Activated CD4-positive, alpha-beta T cell treated with anti-CD3 and anti-CD28 coated beads, Interleukin-2, amount 50 U/mL, for 24 hours (primary cell): ENCODE results near the gene IRAK1.

Experiments used
- DNase-seq, 2 donors: peaks; one replicate each; pipeline ENCODE4 v3.0.0-alpha.2; 2020; ENCODE audit warnings: low read depth in 1 of 2, low spot score in 1 of 2

The IRAK1 gene

DNA sequence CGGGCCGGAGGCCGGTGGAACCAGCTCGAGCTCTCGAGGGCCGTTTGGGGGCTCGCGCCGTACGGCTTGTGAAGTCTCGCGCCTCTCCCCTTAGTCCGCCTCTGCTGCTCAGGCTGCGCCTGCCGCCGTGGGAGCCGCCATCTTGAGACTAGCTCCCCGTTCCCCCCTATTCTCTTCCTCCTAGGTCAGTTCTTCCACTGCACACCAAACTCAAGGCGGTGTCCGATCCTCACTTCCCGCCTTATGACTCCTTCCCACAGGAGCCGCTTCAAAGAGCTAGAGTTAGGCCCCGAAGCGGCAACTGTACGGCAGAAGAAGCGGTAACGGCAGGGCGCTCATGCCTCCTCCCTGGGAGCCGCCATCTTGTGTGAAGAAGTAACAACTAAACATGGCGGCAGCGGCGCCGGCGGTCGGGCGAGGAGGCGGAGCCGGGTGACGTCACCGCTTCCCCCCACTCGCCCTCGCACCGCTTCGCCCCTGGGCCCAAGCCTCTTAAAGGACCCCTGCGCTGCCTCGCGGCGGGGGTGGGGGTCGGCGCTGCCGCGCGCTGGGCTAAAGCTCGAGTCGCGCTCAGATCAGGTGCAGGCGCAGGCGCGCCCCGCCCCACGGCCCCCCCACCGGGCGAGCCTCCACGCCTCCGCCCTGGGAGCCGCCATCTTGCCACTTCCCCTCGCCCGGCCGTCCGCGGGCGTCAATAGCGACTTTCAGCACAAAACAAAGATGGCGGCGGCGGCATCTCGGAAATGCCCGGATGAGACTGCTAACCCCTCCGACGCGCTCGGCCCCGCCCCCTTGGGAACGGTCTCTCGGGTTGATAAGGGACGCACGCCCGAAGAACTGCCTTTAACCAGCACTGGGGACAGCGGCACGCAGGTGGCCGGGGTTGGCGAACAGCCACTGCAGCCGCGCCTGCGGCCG is 48.0 kb downstream of the IRAK1 start, which contains the start of gene HCFC1:
HCFC1 (minus strand) TSS at position 369 of the 918 bp plus-strand sequence. CDS start 978 bp downstream, outside the sequence.
- peak; percentile 77 to 83 for DNase-seq

DNA sequence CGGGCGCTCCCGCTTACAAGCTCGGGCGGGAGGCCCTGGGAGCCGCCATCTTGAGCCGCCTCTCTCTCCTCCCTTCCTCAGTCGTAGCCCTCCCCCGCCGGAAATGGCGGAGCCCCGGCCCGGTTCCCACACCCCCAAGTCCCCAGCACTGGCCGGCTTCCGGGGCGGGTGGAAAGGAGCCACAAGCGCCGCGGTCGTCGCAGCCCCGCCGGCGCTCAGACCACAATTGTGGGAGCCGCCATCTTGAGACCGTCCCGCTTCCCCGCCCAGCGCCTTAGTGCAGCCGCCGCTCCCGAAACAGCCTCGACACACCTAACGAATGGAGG is 48.6 kb downstream of the IRAK1 start:
- peak; percentile 53 to 77 for DNase-seq

DNA sequence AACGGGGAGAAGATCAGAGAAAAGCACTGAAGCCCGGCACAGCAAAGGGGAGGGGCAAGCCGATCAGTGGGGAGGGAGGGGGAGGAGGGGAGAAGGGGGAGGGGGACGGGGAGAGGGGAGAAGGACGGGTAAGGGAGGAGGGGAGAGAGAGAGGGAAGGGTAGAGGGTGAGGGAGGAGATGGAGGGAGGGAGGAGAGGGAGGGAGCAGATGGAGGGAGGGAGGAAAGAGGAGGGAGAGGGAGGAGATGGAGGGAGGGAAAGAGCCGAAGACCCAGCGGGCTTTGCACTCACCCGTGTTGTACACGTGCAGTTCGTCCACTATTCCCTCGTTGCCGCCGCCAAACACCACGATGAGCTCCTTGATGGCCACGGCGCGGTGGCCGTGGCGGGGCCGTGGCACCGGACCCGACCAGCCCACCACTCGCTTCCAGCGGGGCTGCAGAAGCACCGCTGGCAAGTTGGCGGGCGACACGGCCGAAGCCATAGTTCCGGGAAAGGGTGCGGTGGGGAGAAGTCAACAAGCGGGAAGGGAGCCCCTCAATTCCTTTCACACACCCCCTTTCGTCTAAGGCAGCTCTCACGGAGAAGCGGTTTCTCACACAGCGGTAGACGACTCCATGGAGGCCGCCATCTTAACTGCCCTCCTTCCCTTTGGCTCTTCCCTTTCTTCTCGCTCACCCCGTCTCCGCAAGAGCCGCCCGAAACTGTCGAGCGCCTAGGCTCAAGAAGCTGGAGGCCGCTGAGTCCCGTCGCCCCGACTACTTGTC is 49.2 kb downstream of the IRAK1 start:
- DNase-seq, result no peak

DNA sequence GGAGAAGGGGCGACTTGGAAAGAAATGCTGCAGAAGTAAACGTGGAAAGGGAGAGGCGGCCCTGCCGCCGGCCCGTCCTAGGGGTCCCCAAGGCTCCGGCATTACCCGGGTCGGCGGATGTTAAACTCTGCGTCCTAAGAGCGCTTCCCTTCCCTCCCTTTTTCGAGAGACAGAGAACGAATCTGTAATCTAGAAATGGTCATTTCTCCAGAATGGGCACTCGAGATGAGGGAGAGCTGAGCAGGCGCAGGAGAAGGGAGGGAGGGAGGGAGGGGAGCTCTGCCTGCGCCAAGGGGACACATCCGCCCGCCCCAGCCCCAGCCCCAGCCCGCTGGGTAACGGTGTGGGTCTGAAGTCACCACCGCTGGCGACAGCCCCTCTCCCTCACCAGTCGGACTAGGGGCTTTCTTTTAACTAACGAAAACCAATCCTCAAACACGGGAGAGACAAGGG is 49.8 kb downstream of the IRAK1 start:
- no peak for DNase-seq

DNA sequence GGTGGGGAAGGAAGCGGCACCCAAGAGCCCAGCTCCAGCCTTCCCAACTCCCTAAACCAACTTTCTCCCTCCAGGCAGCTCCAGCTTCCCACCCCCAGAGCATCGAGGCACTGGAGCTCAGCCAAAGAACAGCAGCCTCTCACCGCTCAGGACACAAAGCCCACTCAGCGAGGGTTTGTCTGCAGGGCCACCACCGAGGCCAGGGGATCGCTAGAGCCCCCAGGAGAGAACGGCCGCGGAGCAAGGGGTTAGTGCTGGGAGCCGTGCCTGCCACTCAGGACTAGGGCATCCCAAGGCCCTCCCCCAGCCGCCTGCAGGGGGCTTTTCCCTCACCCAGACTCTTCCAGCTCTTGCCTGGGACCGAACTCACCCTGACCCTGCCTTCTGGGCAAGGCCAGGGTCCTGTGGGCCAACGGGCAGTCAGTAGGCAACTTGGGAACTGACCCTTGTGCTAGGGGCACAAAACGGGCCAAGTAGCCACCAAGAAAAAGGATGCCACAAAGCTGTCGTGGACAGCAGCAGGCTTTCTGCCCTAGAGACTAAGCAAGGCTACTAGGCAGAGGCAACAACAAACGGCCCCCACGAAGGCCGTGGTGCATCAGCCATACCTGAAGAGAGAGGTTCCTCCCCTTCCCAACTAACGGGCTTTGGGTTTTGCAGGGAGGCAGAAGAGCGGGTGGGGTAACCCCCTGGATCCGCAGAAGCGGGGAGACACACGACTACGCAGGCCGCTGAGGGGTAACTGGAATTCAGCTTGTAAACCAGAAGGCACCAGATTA is 50.4 kb downstream of the IRAK1 start:
- no peak for DNase-seq

DNA sequence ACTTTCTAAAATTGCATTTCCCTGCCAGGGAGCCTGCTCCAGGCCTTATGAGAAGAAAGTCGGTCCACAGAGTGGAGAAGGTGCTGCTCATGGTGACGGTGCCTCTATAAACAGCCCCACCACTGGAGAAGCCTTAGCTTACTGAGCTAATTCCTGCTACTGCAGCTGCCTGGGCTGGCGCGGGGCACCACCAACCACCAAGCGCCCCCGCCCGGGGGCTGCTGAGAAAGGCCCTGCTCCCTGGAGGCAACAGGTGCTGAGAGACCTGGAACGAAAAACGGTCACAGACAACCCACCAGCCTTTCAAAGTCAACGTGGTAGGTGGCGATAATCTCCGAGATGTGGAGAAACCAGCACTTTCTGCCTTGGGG is 51.0 kb downstream of the IRAK1 start:
- DNase-seq, result no peak

DNA sequence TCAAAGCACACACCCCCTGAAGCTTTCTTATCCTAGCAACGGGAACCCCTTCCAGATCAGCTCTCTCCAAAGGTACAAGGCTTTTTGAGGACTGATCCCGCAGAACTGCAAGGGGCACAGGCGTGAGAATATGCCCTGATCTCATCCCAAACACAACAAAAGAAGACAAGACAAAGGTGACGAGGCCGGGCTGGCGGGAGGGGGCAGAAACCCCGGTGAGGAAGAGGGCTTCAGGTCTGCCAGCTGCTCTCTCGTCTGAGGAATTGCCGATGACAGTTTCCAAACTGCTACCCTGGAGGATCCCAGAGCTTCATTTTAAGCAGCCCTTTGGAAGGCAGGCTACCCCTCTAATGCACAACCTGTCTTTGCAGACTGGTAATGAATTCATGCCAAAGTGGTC is 51.4 kb downstream of the IRAK1 start:
- DNase-seq, result no peak

DNA sequence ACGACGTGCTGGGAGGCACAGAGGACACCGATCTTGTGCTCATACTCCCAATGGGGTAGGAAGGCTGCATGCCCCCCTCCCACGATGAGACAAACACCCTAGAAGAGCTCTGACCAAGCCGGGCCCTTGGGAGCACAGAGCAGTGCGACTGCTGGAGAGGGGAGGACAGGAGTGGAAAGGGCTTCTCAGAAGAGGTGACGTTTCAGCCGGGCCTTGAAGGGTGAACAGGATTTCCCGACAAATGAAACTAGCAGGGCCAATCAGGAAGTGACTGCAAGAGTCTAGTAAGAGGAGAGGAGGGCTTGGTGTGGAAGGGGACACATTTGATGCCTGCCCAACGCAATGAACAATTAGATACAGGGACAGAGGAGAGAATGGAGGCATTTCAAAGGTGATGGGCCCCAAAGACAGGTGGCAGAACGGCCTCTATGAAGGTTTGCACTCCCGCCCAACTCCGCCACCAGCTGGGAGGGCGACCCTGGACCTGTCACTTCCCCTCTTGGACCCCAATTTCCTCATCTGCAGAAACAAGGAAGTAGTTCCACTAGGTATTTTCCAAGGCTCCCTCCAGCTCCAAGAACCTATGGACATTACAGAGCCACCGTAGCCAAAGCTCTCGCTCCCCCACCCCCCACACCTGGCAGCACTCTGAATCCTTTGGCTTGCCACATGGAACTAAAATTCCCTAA is 52.0 kb downstream of the IRAK1 start:
- no peak for DNase-seq

DNA sequence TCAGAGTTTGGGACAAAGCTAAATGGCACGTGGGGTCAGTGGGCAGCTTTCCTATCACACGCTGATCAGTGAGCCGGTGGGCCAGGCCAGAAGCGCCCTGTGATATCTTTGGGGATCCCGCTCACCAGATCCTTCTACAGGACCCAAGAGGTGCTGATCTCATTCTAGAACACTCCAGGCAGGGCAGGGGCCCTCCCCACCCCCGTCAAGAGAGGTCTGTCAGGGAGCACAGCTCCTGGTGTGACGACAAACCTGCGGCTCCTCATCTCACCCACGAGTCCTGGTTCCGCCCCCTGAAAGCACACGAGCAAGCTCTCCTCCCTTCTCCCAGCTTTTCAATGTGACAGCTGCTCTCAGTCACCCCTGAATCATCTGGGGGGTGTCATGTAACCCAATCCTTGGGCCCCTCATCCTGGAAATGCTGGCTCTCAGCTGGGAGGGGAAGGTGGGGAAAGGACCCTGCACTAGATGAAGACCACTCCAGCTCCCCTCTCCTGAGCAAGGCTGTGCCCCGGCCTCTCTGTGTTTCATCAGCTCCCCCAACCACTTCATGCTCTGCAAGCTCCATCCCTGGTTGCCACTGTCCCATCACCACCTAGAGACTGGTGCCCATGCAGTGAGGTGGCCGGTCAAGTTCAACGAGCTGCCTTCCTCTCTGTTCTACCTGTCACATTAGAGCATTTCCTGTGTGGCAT is 52.7 kb downstream of the IRAK1 start:
- DNase-seq, result no peak

DNA sequence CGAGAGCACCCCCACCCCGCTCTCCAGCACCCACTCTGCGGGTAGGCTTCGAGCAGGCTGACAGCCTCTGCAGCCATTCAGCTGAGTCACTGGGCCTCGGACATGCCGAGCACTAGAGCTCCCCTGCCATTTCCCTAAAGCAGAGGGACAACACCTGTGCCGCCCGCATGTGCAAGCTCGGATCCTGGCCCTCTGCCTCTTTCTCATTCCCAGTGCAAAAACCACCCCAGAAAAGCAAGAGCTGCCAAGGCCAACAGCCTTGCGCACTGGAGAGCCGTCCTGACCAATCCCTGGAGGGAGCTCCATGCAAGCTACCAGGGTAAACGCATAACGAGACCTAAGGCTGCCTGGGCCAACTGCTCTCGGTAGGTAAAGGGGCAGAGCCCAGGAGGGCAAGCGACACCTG is 53.4 kb downstream of the IRAK1 start:
- no peak for DNase-seq

DNA sequence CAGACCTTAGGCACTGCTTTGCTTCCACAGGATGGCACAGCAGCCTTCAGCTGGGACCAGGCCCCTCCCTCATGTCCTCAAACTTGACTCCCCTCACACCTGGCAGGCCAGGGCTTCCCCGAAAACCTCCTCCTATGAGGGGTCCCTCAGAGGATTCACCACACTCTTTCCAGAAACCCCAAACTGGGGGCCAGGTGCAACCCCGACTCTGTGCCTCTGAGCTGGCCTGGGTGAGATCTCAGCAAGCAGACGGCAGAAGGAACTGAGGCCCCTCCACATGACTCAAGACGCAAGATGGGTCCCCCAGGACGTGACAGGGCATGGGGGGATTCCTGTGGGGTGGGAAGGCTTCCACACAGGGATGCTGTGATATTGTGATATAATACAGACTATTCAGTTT is 54.3 kb downstream of the IRAK1 start:
- DNase-seq, result no peak

DNA sequence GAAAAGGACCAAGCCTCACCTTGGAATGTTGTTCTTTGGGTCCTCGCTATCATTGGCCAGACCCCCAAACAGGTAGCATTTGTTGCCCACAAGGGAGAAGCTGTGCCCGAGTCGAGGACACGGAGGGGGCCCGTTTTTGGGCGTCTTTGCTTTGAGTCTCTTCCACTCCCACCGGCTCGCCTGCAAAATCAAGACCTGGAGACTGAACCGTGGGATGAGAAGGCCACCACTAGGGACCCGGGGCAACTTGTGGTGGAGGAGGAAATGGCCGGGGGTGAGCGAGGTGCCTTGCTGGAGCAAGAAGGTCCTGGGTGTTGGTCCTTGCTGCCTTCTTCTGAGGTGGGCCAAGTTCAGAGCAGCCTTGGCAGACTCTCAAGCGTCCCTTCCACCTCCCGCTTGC is 55.6 kb downstream of the IRAK1 start:
- no peak for DNase-seq

DNA sequence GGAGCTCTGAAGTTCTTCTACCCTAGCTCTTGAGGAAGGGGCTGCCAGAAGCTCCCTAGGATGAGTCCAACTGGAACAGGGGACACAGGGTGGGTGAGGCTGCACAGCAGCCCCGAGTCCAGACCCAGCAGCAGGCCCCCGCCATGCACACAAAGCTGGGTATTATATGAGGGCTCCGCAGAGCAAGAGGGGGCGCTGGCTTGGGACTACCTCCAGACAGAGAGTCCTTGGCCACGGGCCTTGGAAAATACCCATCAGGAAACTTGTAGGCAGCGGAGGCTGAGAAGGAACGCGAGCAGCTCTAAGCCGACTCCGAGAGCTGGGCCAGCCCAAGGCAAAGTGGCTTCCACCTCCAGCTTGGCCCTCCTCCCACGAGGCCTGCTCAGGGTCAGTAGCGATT is 56.2 kb downstream of the IRAK1 start:
- no peak for DNase-seq

DNA sequence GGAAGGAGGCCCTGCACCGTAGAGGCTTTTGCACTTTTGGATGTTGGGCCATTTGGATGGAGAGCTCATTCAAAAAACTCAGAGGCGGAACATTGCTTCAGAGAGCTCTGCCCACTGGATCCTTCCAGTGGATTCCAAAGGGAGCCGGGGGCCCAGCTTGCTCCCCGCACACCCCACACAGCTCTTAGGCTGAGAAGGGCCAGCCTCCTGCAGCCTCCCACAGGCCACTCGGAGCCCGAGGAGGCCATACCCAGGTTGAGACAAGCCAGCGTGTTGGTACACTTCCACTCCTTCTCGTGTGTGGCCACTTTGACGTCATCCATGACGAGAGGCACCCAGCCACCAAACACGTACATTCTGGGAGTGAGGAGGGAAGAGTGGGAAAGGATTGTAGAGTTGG is 58.4 kb downstream of the IRAK1 start:
- no peak for DNase-seq

DNA sequence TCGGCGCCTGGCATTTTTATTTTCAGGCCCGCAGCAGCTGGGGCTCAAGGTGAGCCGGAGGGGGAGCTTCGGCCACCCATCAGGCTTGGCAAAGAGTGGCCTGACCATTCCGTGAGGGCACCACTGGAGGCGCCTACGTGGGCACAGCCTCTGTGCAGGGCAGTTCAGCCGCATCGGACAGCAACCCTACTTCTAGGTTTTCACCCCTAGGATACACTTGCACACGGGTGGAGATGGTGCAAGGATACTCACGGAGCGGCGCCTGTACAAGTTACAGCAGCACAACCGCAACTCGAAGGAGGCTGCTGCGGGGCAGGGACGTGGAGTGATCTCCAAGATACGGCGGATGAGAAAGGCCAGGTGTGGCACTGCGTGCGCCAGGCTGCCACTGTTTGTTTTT is 58.9 kb downstream of the IRAK1 start:
- no peak for DNase-seq
